Endothelial cell of umbilical vein (primary cell): Measurements from ENCODE around the gene HCFC1. TPM values are rescaled to one million over a fixed set of nuclear protein-coding genes. Genes with fewer than 3 reads are reported as not detected.

Source experiments
- BruUV-seq: library from RNA; stranded (reverse); fragments of 400-500 nt; replicated peaks from 2 replicates; lab custom pipeline; 2021; lab: Mats Ljungman, UMichigan
- CTCF ChIA-PET: fragments of 300-600, 350-600 bp; sonication (Branson Sonifier 250); formaldehyde crosslinking; loops from one replicate; lab custom pipeline; 2021; ENCODE audit warnings: antibody characterized with exemption, inconsistent platforms; lab: Charles Lee
- POLR2A ChIA-PET: fragments of 300-600, 350-600 bp; sonication (Branson Sonifier 250); formaldehyde crosslinking; loops from one replicate; lab custom pipeline; 2021; ENCODE audit warnings: antibody characterized with exemption, inconsistent platforms; lab: Charles Lee
- DNase-seq: peaks from one replicate; pipeline ENCODE4 v3.0.0-alpha.2; 2011; ENCODE audit warnings: low read depth, low spot score
- FAIRE-seq: peaks from 2 replicates; lab custom pipeline; 2011; peaks lifted over from hg19 to GRCh38; lab: Jason Lieb, UNC
- H2AFZ ChIP-seq: 2 replicates; pipeline ENCODE4 v1.6.0; 2012; ENCODE audit warnings: low read depth, low read length, control low read depth, inconsistent platforms
- H3K27ac ChIP-seq: 2 replicates; pipeline ENCODE4 v1.5.1; 2011; ENCODE audit warnings: low read depth, mild to moderate bottlenecking, control low read depth, low read length, moderate library complexity; ENCODE audit not compliant: insufficient read depth
- H3K27me3 ChIP-seq, 2 experiments: 2 replicates each; pipeline versions ENCODE4 v1.6.0 to v1.6.1; 2011; ENCODE audit warnings: low read length in 2 of 2, mixed read lengths in 1 of 2; ENCODE audit not compliant: control insufficient read depth in 2 of 2, insufficient read depth in 2 of 2
- H3K36me3 ChIP-seq, 2 experiments: 2 replicates in 1 of 2; 3 replicates in 1 of 2; pipeline ENCODE4 v1.5.1; 2011; ENCODE audit warnings: low read length in 2 of 2, mild to moderate bottlenecking in 1 of 2, moderate library complexity in 1 of 2; ENCODE audit not compliant: control insufficient read depth in 2 of 2, insufficient read depth in 2 of 2; ENCODE audit errors: extremely low read depth in 1 of 2
- H3K4me1 ChIP-seq: 3 replicates; pipeline ENCODE4 v1.5.1; 2011; ENCODE audit warnings: mild to moderate bottlenecking, low read length; ENCODE audit not compliant: control insufficient read depth, insufficient read depth; ENCODE audit errors: extremely low read depth
- H3K4me2 ChIP-seq: 2 replicates; pipeline ENCODE4 v1.6.1; 2011; ENCODE audit warnings: low read length, control low read depth, mixed read lengths; ENCODE audit not compliant: insufficient read depth
- H3K4me3 ChIP-seq, 3 experiments: fragments of 200-600 bp in 1 of 3; sonication (generic), shearing (Covaris generic) in 1 of 3; replicated peaks in 1 of 3; 2 replicates each; pipeline ENCODE4 v1.5.1; 2011 to 2016; ENCODE audit warnings: control low read depth in 3 of 3, low read length in 3 of 3, mild to moderate bottlenecking in 2 of 3, inconsistent platforms in 1 of 3, low read depth in 1 of 3, moderate library complexity in 1 of 3; ENCODE audit not compliant: insufficient read depth in 1 of 3
- H3K79me2 ChIP-seq: 2 replicates; pipeline ENCODE4 v1.6.0; 2012; ENCODE audit warnings: low read length, inconsistent platforms; ENCODE audit not compliant: control insufficient read depth, insufficient read depth
- H3K9ac ChIP-seq: replicated peaks from 2 replicates; pipeline ENCODE3; 2011; ENCODE audit warnings: low read length, control low read depth; ENCODE audit not compliant: insufficient read depth; ENCODE audit errors: extremely low read depth
- H3K9me1 ChIP-seq: replicated peaks from 3 replicates; pipeline ENCODE4 v1.6.0; 2011; ENCODE audit warnings: mild to moderate bottlenecking, low read length; ENCODE audit not compliant: control insufficient read depth, insufficient read depth; ENCODE audit errors: extremely low read depth
- H3K9me3 ChIP-seq: replicated peaks from 2 replicates; pipeline ENCODE4 v1.5.1; 2012; ENCODE audit warnings: low read length, inconsistent platforms; ENCODE audit not compliant: control insufficient read depth, insufficient read depth
- H4K20me1 ChIP-seq: replicated peaks from 2 replicates; pipeline ENCODE3; 2011; ENCODE audit warnings: mild to moderate bottlenecking, low read length; ENCODE audit not compliant: control insufficient read depth, insufficient read depth; ENCODE audit errors: extremely low read depth
- EZH2 ChIP-seq: IDR thresholded peaks from 2 replicates; pipeline ENCODE4 v1.6.1; 2012; ENCODE audit warnings: borderline replicate concordance, low read depth, mild to moderate bottlenecking, moderate library complexity, low read length, inconsistent platforms; ENCODE audit not compliant: severe bottlenecking
- FOS ChIP-seq: IDR thresholded peaks from 2 replicates; pipeline ENCODE4 v1.6.1; 2011; ENCODE audit warnings: mild to moderate bottlenecking, low read length, moderate library complexity, borderline replicate concordance; ENCODE audit not compliant: insufficient read depth
- GATA2 ChIP-seq: IDR thresholded peaks from 2 replicates; pipeline ENCODE4 v1.7.0; 2011; ENCODE audit warnings: low read depth, mild to moderate bottlenecking, moderate library complexity, mixed read lengths, low read length; ENCODE audit not compliant: insufficient read length, insufficient read depth
- JUN ChIP-seq: IDR thresholded peaks from 2 replicates; pipeline ENCODE4 v1.6.1; 2011; ENCODE audit warnings: borderline replicate concordance, low read depth; ENCODE audit not compliant: insufficient read length, insufficient read depth
- MYC ChIP-seq: IDR thresholded peaks from one replicate; pipeline ENCODE4 v1.6.1; 2011; ENCODE audit warnings: mild to moderate bottlenecking, low read depth, low read length
- POLR2A ChIP-seq: IDR thresholded peaks from 2 replicates; pipeline ENCODE4 v1.6.1; 2012; ENCODE audit warnings: low read depth, mild to moderate bottlenecking, control low read depth, low read length
- POLR2AphosphoS5 ChIP-seq: IDR thresholded peaks from 2 replicates; pipeline ENCODE4 v1.6.1; 2012; ENCODE audit warnings: low read depth, mild to moderate bottlenecking, control low read depth, low read length, moderate library complexity; ENCODE audit not compliant: insufficient read depth
- dilution Hi-C: fragments of 300-500 bp; cut with MboI; formaldehyde crosslinking; loops from one replicate; pipeline ENCODE4 v1.15.0; 2019; ENCODE audit warnings: low sequenced_read_pairs; ENCODE audit not compliant: extremely low pct_ligation_motif_present
- intact Hi-C: fragments of 100-400 bp; cut with micrococcal nuclease; formaldehyde crosslinking; loops from one replicate; pipeline ENCODE4 v1.10.0; 2022
- polyA plus RNA-seq, 4 experiments: library from polyadenylated mRNA; depleted of rRNA in 3 of 4; stranded (reverse) in 3 of 4; unstranded in 1 of 4; fragments of >200 nt; gene quantifications; 2 replicates each; pipeline versions ENCODE4 v1.2.1 to v1.2.3, GENCODE V29; 2011 to 2012; ENCODE audit warnings: missing spikeins in 1 of 4
- total RNA-seq: library from RNA; stranded (reverse); gene quantifications from 2 replicates; pipeline ENCODE4 v1.2.3, GENCODE V29; 2021
- TF ChIP-seq, protein P1 (sequence below): IDR thresholded peaks from 2 replicates; pipeline ENCODE4 v1.6.1; 2011; ENCODE audit not compliant: insufficient read depth, insufficient read length
- TF ChIP-seq, protein P2 (sequence below), 2 donors: IDR thresholded peaks; 1 replicate in 1 of 2; 2 replicates in 1 of 2; pipeline ENCODE4 v1.5.1; 2011; ENCODE audit warnings: low read length in 2 of 2, mild to moderate bottlenecking in 2 of 2, moderate library complexity in 2 of 2, control low read depth in 1 of 2, inconsistent platforms in 1 of 2, low read depth in 1 of 2; ENCODE audit not compliant: insufficient read depth in 1 of 2; ENCODE audit errors: extremely low read depth in 1 of 2

HCFC1 gene
- total and polyA plus RNA-seq, 2 donors (not counting 3 experiments of a cell fraction or from before 2014, with no cell fraction given) = 15.9 to 85.9 TPM

DNA sequence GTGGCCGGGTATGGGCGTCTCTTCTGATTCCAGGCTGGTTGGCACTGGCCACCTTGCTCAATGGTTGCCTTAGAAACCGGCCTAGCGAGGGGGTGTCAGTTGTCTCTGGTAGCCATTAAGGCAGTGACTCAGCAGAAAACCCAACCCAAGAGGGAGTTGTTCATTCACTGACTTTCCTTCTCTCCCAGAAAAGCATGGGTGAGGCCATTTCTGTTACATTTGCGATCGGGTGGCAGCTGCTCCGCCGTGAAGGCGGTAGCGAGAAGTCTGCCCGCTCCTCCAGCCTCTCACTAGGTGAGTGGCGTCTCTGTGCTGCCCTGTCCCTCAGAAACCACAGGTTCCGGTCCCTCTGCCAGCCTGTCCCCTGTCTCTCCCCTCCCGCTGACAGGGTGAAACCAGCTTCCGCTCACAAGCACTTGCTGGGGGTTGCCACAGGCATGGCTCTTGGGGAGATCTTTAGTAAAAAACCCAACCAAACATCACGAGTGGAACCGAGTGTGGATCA, 30.6 kb upstream of the HCFC1 start:
- no peak overlapping the region for H3K4me3 ChIP-seq
- no peak overlapping the region for H3K4me2 ChIP-seq
- BruUV-seq = no TSS peak
- DNase-seq (no peak), FAIRE-seq (no peak)
- no peaks in the 10 kb centered on the region for H3K9me3 ChIP-seq
- H2AFZ ChIP-seq = no peak overlapping the region
- no peak overlapping the region for H3K27ac ChIP-seq
- intact Hi-C loops (no loop called here), dilution Hi-C loops (no loop called here)
- ChIA-PET POLR2A (interaction anchor here (0.6 to 1.0 kb wide), 2 partner anchors 55 to 457 kb away, joined by 4 read pairs; no protein-coding TSS in a partner anchor), CTCF (interaction anchor here (0.9 kb wide), 1 partner anchor 11 kb away, joined by 4 read pairs; no protein-coding TSS in a partner anchor)
- TF ChIP-seq POLR2AphosphoS5 = no peak
- no peak for TF ChIP-seq GATA2
- no peak for TF ChIP-seq FOS
- TF ChIP-seq, protein P1, sequence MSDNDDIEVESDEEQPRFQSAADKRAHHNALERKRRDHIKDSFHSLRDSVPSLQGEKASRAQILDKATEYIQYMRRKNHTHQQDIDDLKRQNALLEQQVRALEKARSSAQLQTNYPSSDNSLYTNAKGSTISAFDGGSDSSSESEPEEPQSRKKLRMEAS = no peak
- no peak for TF ChIP-seq MYC
- TF ChIP-seq, protein P2, sequence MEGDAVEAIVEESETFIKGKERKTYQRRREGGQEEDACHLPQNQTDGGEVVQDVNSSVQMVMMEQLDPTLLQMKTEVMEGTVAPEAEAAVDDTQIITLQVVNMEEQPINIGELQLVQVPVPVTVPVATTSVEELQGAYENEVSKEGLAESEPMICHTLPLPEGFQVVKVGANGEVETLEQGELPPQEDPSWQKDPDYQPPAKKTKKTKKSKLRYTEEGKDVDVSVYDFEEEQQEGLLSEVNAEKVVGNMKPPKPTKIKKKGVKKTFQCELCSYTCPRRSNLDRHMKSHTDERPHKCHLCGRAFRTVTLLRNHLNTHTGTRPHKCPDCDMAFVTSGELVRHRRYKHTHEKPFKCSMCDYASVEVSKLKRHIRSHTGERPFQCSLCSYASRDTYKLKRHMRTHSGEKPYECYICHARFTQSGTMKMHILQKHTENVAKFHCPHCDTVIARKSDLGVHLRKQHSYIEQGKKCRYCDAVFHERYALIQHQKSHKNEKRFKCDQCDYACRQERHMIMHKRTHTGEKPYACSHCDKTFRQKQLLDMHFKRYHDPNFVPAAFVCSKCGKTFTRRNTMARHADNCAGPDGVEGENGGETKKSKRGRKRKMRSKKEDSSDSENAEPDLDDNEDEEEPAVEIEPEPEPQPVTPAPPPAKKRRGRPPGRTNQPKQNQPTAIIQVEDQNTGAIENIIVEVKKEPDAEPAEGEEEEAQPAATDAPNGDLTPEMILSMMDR (IDR thresholded peaks at IDR 0.05; ENCODE audit: extremely low read depth in 1 of 2, insufficient read depth in 1 of 2, low read depth in 1 of 2, low read length in 2 of 2) = no peak
- TF ChIP-seq JUN = no peak
- TF ChIP-seq POLR2A = no peak
- no peak for TF ChIP-seq EZH2
- H3K4me1 ChIP-seq = no peaks in the 10 kb centered on the region
- H4K20me1 ChIP-seq = no peaks in the 10 kb centered on the region
- H3K79me2 ChIP-seq = no peaks in the 10 kb centered on the region
- no peaks in the 10 kb centered on the region for H3K9me1 ChIP-seq
- no peak overlapping the region for H3K9ac ChIP-seq
- no peaks in the 10 kb centered on the region for H3K27me3 ChIP-seq
- no peaks in the 10 kb centered on the region for H3K36me3 ChIP-seq
